8988T (cell line): ENCODE results near the gene RNF166.

Experiments
- DNase-seq: peaks from one replicate; pipeline ENCODE4 v3.0.0; 2011

The RNF166 gene, protein sequence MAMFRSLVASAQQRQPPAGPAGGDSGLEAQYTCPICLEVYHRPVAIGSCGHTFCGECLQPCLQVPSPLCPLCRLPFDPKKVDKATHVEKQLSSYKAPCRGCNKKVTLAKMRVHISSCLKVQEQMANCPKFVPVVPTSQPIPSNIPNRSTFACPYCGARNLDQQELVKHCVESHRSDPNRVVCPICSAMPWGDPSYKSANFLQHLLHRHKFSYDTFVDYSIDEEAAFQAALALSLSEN

DNA sequence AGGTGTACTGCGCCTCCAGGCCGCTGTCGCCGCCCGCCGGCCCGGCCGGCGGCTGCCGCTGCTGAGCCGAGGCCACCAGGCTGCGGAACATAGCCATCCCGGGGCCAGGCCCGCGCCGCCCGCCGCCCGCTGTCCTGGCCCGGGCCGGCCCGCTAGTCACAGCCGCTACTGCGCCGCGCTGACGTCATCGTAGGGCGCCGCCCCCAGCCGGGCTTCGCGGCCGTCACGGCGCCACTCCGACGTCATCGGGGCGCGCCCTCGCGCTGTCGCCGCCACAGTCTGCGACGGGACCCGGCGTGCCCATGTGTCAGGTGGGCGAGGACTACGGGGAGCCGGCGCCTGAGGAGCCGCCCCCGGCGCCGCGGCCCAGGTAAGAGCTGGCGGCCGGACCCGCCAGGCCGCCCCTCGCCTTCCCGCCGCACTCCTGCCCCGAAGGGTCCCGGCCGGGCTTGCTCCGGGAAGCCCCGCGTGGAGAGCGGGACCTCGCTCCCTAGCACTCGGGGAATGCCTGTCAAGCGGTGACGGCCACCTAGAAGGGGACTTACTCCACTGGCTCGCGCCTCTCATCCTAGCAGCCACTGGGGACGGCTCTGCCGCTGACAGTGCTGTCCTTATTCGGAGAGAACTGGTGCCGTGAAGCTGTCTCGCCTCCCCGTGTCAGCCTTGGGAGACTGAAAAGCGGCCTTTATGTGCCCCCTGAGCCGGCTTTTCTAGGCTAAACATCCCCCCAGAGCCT, at the start of gene RNF166, which contains the start of gene CTU2:
Gene RNF166 (minus strand): TSS at position 180 of the 736 bp plus-strand sequence. CDS start 83 bp downstream, at position 97.
Gene CTU2 (plus strand): TSS at position 275 of the 736 bp plus-strand sequence. CDS start 28 bp downstream, at position 303.
- peak; percentile 100 for DNase-seq

DNA sequence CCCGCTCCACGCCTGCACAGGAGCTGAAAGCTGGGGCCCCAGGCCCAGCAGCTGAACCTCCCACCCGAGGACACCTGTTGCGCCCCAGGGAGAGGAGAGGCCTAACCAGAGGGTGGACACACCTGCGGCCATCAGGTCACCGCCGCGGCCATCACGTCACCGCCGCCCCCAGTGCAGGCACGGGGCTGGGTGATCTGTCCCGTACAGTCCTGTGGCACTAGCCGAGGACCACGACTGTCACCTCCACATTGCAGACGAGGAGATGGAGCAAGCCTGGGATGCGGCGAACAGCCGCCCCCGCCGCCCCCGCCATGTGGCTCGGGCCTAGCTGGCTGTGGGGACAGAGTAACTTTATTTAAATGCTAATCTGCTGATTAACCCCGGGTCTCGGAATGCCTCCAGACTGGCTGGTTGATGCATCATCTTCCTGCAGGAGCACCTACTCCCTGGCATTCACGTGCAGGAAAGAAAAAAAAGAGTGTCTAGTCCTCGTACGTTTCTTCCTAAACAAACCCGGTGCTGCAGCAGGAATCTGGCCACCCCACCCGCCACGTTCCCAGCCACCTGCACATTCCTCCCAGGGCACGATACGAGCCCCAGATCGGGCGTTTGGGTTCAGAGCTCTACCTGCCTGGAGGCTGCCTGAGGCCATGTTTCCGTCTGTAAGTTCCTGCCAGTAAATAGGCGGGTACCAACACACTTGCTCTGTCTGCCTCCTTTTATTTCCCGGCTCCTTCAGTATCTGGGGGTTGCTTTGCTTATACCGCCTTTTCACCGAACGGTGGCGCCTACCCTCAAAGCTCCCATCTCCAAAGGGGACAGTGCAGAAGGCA, 48.9 kb upstream of the RNF166 start:
- peak; percentile 96 for DNase-seq

DNA sequence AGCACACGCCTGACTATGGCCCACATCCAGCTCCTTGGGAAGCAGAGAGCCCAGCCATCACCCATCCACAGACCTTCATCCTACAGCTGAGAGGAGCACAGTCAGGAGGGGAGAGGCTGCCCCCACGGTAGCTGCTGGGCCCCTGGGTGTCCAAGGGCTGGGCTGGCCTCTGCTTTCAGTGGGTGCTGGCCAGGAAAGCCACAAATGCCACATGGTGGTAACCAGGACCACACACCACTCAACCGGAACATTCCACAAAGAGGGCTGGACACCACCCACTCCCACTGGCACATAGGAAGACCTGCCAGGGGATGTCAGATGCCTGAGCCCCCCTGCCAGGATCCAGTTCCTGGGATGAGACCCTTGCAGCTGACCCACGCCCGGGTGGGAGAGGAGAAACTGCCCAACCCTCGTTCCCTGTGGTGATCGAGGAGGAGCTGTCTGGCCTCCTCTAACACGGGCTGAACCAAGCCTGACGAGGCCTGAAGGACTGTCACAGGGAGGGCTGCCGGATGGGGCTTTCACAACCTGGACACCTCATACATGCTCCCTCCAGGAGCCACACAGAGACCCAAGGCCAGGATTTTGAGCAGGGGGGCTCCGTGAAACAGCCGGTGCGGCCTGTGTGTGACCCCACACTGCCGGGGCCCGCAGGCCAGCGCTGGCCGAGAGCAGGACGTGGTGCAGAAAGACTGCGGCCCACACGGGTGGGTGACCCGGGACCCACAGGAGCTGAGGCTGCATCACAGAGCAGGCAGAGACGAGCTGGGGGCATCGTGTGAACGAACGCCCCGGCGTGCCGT, 48.1 kb upstream of the RNF166 start:
- no peak for DNase-seq

DNA sequence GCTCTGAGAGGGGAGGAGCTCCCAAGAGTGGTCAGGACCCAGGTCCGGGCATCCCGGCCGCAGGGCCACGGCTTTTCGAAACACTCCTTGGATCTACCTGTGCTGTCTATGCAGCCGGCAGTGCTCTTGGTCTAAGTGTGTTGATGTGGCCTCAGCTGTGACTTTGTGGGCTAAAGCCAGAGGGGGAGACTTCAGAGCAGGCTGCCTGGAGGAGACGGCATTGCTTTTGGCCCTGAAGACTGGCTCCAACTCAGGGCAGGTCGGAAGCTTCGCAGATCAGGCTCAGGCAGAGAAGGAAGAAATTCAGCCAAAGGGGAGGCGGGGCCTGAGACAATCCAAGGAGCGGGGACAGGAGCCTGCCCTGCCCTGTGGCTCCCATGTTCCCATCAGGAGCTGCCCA, 47.4 kb upstream of the RNF166 start:
- DNase-seq, result no peak

DNA sequence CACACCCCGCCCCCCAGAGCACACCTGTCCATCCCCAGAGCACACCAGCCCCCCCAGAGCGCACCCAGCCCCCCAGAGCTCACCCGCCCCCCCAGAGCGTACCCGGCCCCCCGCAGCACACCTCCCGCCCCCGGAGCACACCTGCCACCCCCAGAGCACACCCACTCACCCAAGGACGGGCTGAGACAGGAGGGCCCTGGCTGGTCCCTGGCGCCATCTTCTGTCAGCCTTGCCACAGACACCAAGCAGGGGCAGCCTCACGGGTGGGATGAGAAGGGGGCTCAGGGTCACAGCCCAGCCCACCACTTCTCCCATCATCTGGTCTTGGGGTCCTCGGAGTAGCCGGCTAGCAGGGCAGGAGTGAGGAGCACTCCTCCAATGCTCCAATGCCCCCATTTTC, 47.0 kb upstream of the RNF166 start:
- peak; percentile 60 for DNase-seq

DNA sequence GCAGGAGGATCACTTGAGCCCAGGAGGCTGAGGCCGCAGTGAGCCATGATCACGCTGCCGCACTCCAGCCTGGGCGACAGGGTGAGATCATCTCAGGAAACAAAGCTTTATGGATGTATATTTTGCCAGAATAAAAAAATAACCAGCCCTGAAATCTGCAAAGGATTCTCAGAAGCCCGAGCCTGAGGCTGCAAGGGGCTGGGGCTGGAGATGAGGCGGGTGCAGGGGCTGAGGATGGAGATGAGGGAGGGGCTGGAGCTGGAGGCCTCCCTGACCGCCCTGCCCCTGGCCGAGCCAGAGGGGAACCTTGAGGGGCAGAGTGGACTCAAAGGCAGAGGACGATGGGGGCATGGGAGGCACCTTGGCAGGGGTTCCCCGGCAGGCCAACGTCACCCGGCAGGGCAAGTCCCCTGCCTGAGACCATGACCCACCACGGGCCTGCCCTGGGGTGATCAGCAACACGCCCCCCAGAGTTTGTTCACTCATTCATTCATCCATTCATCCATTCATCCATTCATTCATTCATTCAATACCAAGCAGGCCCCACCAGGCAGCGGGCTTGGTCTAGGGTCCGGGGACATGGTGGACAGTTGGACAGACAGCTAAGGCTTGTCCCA, 46.3 kb upstream of the RNF166 start:
- no peak for DNase-seq

DNA sequence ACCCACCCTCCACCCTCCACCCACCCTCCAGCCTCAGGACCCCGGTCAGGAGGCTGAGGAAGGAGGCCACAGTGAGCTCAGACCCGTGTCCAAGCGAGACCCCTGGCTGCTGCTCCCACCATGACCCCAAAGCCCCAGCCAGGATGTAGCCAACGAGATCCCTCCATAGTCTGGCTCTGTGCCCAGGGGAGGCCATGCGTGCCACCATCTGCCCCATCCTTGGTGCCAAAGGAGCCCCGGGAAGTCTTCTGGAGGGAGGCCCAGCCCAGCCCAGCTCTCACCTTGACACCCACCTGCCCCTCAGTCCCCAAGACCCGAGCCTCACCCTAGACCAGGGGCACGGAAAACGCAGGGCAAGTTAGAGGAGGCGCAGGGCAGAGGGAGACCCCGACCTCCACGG, 44.6 kb upstream of the RNF166 start:
- no peak for DNase-seq

DNA sequence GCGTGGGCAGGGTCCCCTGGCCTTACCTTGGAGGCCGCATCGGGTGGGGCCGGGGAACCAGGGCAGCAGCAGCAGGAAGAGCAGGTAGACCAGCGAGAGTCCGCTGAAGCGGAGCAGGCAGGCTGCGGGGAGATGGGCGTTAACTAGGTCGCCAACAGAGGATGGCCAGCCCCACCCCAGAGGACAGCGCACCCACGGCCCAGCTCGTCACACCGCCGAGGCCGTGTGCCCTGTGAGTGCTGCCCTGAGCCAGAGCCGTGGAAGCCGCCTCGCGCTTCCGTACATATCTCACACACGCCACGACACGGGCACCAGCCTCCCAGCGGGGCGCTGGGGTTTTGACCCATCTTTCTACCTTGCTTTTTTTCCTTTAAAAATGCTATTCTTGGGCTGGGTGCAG, 43.1 kb upstream of the RNF166 start:
- DNase-seq, result no peak

DNA sequence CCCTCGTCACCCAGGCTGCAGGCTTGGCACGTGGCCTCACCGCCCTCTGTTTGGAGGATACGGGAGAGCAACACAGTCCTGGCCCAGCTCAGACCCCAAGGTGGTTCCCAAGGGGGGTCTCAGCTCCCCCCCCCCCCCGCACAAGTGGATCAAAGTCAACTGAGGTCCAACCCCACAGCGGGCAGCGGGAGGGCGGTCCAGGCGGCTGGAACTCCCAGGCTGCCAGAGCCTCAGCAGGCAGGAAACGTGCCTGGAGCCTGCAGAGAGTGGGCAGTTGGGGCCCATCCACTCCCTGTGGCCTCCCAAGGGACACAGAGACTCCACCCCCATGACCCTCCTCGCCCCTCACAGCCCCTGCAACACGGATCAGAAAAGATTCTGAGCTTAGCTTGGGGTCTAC, 42.2 kb upstream of the RNF166 start:
- DNase-seq, result no peak

DNA sequence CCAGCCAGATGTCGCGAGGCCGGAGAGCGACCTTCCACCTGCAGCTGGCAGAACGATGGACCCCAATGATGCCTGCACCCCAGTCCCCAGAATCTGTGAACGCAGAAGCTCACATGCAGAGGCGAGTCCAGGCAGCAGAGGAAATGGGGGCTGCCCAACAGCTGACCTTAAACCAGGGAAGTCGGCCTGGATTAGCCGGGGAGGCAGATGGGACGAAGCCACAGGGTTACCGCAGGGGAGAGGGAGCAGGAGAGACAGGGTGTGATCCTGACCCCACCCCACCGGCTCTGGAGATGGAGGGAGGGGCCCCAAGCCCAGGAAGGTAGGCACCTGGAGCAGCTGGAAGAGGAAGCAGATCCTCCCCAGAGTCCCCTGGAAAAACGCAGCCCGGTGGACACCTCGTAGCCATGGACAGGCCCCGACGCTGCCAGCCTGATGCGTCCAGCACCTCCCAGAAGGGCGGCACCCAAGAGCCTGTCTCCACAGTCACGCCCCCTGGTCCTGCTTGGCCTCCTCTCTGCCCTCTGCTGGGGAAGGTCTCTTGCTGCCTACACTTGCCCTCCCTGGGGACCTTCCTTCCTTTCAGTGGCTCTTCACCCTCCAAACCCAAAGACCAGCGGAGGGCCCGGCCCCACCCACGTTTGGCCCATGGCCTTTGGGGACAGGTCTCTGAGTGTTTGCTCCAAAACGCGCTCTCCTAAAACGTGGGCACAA, 41.5 kb upstream of the RNF166 start:
- DNase-seq, result peak; percentile 99

DNA sequence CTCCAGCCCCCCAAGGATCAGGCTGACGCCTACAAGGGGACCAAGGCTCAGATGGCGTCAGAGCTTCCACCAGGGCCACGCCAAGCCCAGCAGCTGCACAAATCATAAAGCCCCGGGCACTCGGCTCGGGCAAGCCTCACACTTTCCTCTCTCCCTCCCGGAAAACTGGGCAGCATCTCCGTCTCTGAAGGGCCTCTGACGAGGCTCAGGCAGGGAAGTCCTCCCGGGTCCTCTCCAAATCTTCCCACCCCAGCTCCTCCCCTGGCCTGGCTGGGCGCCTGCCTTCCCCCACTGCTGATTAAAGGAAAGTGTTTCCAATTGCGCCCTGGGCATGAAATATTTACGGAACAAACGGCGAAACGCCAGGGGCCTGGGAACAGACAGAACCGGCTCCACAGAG, 40.3 kb upstream of the RNF166 start:
- DNase-seq, result no peak

DNA sequence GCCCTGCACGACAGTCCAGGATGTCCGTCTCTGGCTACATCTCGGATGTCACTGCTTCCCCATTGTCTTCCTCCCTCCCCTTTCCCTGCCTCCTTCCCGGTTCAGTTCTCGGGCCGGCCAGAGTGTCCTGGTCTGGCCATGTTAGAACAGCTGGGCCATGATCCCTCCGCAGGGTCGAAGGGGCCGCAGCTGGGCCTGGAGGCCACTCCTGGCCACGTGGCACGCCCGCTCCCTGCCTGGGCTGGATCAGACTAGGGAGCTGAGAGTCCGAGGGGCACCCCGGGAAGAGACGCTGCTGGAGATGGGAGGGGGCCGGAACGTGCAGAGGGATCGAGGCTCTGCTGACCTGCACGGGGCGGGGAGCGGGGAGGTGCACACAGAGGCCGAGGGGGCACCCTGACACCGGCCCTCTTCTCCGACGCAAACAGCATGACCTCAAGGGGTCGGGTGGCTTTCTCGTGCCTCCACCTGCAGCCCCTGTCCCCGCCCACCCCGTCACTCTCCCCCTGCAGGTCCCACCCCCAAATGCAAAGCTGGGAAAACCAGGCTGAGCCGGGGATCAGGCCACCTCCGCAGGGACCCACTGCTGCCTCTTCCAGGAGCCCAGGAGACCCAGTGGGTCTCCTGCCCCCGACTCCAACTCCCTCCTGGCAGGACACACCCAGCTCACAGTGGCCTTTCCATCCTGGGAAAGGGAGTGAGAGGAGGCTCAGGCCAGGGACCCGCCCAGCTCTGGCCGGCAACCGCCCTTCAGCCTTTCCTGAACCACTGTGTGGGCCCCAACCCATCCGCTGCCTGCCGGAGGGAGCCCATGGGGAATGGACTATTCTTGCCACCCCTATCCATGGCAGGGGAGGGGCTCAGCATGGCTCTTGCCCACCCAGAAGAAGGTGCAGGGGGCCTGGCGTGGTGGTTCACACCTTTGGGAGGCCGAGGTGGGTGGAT, 38.6 kb upstream of the RNF166 start:
- no peak for DNase-seq

DNA sequence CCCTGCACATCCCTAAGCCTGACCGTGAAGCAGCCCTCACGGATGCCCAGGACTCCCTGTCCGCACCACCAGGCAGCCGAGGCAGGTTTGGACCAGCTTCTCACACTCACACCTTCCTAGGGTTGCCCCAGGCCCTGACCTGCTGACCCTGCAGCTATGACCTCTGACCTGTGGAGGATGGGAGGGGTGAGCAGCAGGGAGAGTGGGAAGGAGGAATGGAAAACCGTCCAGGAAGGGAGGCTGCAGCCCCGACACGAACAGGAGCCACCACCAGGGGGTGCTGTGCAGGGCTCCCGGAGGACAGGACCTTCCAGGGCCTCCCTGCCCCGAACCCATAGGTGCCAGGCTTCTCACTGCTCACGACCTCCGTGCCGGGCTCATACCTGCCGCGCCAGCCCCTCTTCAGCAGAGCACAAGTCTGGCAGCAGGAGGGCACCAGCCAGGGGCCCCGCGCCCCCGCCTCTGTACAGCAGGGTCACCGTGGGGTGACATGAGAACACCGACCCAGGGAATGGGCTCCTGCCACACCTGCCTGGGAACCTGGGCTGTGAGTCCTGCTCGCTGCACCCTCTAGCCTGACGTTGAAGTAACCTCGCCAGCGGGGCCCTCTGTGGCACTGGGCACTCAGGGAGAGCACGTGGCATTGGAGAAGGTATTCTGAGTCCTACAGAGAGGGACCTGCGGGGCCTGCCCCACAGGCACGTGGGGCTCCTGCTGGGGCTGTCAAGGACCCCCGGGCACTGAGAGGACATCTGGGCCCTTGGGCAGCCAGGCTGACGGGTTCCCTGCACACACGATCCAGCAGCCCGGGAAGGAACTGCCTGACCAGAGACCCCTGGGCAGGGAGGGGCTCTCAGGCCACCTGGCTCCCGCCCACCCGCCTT, 37.7 kb upstream of the RNF166 start:
- peak; percentile 99 for DNase-seq

DNA sequence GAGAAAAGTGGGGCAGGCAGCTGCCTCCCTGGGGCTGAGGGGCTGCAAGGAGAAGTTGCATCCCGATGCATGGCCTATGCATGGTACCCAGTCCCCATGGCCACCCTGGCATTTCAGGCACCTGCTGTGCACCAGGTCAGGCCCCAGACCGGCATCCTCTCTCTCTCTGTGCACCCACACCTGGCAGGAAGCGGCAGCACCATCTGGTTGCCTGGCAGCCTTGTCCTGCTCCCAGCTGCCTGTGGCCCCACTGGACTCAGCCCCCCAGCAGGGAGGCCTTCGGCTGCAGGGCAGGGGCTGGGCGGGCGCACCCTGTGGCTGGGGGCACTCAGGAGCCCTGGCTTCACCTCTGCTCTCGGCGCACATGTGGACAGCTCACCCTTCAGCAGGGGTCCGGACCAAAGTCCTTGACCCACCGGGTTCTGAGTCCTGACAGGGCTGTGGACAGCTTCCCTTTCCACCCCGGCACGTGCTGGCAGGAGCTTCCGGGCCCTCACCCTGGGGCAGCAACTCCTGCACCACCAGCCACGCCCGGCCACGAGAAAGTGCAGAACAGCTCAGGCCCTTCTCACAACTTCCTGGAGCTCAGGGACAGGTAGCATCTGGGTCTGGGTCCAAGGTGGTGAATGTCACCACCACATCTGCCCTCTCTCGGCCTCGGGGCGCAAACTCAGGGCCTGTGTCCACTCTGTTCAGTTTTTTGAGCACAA, 36.8 kb upstream of the RNF166 start:
- DNase-seq, result no peak

DNA sequence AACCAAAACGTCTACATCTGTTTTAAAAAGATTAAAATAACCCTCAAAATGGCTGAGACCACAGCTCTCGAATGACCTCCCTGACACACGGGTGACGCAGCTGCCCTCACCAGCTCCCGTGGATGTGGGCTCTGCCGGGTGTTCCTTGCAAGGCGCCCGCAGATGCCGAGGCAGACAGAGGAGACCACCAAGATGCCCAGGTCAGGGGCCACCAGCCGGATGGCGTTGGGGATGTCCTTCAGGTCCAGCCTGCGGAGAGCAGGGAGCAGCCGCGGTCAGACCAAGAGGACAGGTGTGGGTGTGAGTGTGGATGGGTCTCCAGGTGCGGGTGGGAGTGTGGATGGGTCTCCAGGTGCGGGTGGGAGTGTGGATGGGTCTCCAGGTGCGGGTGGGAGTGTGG, 35.2 kb upstream of the RNF166 start:
- DNase-seq, result no peak

DNA sequence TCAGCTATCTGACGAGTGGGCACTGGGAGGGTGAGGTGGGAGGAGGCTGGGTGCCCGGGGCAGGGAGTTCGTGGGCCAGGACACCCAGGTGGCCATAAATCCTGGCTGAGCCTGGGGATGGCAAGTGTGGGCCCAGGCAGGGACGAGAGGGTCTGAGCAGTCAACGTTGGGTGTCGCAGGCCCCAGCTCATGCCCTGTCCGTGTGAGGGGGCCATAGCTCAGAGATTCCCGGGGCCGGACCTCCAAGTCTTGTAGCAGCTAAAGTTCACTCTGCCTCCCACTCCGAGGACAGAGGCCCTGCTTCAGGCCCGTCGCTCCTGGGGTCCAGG, 34.5 kb upstream of the RNF166 start:
- DNase-seq, result no peak

DNA sequence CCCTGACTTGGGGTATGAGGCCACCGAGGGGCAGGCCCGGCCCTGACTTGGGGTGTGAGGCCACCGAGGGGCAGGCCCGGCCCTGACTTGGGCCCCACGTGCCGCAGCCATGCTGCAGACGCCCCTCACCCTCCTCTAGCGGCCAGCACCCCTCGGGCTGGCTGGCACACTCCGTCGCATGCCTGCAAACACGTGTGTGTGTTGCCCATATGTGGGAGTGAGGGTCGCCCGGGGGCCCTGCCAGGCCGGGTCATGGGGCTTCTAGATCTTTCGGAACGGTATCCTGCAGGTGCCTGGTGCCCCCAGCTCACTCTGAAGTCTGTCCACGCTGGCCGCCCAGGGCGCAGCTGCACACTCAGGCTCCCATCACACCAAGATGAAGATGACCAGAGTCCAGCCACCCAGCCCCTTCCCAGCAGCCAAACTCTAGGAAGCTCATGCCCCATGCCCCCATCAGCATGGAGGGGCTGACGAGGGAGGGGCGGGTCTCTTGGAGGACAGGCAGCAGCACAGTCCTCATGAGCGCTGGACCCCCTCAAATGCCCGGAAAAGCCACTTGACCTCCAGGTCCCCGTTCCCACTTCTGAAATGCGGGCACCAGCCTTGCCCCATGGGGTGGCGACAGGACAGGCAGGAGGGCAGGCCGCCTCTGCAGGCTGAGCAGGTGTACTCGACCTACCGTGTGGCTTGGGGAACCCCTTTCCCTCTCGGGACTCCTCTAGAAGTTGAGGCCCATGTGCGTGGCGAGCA, 33.9 kb upstream of the RNF166 start:
- no peak for DNase-seq
